ENCODE measurements around the gene CEP112.

CEP112 gene

GRCh38 chr17:66056148-66056547 lies 135.8 kb downstream of the CEP112 start:
- DNase-seq (ENCODE audit: low read depth) = no peak
- no peak for TF ChIP-seq CTCF (conservative IDR thresholded peaks at IDR 0.05; ENCODE audit: low read depth, low read length)
- no peak overlapping the region for H3K4me3 ChIP-seq (ENCODE audit: low read depth, low read length)

GRCh38 chr17:66054242-66054641 lies 137.7 kb downstream of the CEP112 start:
- no peak for TF ChIP-seq CTCF (conservative IDR thresholded peaks at IDR 0.05; ENCODE audit: low read depth, low read length)
- no peak overlapping the region for H3K4me3 ChIP-seq (ENCODE audit: low read depth, low read length)
- DNase-seq (ENCODE audit: low read depth) = no peak

GRCh38 chr17:66044083-66044482 lies 147.8 kb downstream of the CEP112 start:
- no peak for DNase-seq (ENCODE audit: low read depth)
- no peak overlapping the region for H3K4me3 ChIP-seq (ENCODE audit: low read depth, low read length)

GRCh38 chr17:66043419-66043818 lies 148.5 kb downstream of the CEP112 start:
- TF ChIP-seq CTCF (conservative IDR thresholded peaks at IDR 0.05; ENCODE audit: low read depth, low read length) = no peak
- no peak overlapping the region for H3K4me3 ChIP-seq (ENCODE audit: low read depth, low read length)
- DNase-seq (ENCODE audit: low read depth) = no peak

More at GRCh38 chr17:66044083-66044482, 147.8 kb downstream of the CEP112 start:
- TF ChIP-seq CTCF (conservative IDR thresholded peaks at IDR 0.05; ENCODE audit: low read depth, low read length) = no peak

- TF ChIP-seq CTCF (conservative IDR thresholded peaks at IDR 0.05; ENCODE audit: low read depth, low read length) = peak; percentile 19
- no peak overlapping the region for H3K4me3 ChIP-seq (ENCODE audit: low read depth, low read length)
- peak; percentile 2 for DNase-seq (ENCODE audit: low read depth)
Measured at GRCh38 chr17:66040402-66040801, 151.5 kb downstream of the CEP112 start.

GRCh38 chr17:66038125-66038524 lies 153.8 kb downstream of the CEP112 start:
- no peak overlapping the region for H3K4me3 ChIP-seq (ENCODE audit: low read depth, low read length)
- TF ChIP-seq CTCF (conservative IDR thresholded peaks at IDR 0.05; ENCODE audit: low read depth, low read length) = no peak
- no peak for DNase-seq (ENCODE audit: low read depth)

GRCh38 chr17:66037221-66037620 lies 154.7 kb downstream of the CEP112 start:
- no peak for DNase-seq (ENCODE audit: low read depth)
- TF ChIP-seq CTCF (conservative IDR thresholded peaks at IDR 0.05; ENCODE audit: low read depth, low read length) = no peak
- H3K4me3 ChIP-seq (ENCODE audit: low read depth, low read length) = no peak overlapping the region
